Umbilical cord (tissue), 2 donors: ENCODE results near the gene DCTD. TPM values are rescaled to one million over a fixed set of nuclear protein-coding genes. Genes with fewer than 3 reads are reported as not detected.

Source experiments
- DNase-seq: peaks from one replicate; pipeline ENCODE4 v3.0.0-alpha.2; 2015; ENCODE audit warnings: low spot score
- total RNA-seq: library from RNA; depleted of rRNA; stranded (reverse); fragments of >200 nt; gene quantifications from one replicate; pipeline ENCODE4 v1.2.3, GENCODE V29; 2014; ENCODE audit warnings: low replicate concordance; ENCODE audit not compliant: insufficient read depth

The DCTD gene
- total RNA-seq, 1 donor from 2014 or later = 37.3 TPM

DNA sequence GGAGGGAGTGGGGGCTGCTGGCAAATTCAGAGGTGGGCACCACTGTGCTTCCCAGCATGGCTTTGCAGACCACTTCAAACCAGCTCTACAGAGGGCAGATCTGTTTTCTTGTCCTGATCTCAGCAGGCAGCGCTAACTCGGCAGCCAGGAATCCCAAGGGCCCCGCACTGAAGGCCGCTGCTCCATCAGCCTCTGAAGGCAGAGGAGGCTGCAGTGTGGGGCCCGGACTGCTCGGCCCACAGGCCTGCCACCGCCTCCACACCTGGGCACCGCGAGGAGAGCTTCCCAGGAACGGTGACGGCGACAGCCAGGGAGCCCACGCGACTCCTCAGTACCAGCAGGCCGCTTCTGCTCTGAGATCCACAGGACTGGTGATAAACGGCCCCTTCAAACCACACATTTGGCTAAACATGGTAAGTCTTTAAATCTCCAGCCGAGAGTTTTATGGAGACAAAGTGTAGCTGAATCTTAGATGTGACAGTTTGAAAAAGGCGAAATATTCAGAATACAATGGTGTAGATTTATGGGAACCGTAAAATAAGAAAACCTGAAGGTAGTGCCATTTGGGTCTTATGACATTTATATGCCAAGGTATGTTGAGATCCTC lies 23.6 kb downstream of the DCTD start:
- DNase-seq = no peak

DNA sequence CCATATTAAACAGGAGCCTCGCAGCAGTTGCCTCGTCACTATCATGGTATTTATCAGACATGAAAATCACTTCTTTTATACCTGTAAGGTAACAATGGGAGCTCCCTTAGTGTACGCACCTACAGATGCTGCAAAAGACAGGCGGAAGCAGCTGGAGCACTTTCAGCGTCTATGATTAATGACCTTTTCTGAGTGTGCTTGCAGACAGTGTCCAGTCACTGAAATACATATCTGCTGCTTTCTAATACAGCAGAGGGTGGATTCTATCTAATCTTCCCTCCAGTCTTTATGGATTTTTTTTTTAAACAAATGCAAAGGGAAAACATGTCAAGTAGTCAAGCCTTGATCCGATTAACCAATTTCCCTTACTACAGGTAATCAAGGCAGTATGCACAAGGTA lies 24.1 kb downstream of the DCTD start:
- no peak for DNase-seq

DNA sequence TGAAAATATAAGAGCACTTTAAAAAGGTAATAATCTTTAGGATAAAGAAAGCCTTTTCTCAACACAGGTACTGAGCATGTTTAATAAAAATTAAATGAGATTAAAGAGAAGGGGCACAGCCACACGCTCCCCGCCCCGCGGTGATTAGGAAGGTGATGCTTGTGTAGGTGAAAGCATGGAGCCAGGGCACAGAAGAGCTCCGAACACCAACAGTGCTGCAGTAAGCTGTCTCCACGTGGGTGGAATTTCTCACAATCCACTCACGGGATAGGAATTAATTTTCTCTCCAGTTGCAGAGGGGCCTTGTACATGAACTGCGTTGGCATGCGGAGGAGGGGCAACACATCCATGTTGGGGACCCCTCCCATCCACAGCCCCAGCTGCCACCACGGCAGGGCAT lies 27.0 kb downstream of the DCTD start:
- no peak for DNase-seq

DNA sequence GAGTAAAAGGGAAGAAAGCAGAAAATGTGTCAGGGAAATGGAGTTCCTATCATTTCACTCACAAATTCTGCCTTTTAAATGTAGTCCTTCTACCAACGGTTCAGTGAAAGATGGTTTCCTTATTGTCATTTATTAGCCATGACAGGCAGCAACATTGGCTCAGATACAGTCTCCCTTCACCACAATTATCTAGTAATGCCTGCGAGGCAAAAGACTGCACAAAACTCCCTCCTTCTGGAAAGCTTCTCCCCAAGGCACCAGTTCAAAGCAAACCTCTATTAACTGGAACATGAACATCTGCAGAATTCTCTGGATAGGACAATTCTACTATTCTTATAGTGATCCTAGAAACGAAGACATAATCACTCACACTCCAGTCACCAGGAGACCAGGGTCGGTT lies 28.3 kb downstream of the DCTD start:
- DNase-seq = no peak

DNA sequence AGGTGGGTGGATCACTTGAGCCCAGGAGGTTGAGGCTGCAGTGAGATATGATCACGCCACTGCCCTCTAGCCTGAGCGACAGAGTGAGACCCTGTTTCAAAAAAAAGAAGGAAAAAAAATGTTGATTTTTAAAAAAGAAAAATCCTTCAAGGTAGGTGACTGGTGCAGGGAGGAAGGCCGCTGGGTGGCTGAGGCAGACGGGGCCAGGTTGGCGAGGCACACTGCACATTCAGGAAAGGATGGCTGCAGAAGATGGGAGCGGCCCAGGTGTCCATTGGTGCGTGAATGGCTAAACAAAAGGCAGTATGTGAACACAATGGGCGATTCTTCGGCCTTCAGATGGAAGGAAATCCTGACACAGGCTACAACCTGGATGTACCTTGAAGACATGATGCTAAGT lies 30.4 kb downstream of the DCTD start:
- DNase-seq = no peak

DNA sequence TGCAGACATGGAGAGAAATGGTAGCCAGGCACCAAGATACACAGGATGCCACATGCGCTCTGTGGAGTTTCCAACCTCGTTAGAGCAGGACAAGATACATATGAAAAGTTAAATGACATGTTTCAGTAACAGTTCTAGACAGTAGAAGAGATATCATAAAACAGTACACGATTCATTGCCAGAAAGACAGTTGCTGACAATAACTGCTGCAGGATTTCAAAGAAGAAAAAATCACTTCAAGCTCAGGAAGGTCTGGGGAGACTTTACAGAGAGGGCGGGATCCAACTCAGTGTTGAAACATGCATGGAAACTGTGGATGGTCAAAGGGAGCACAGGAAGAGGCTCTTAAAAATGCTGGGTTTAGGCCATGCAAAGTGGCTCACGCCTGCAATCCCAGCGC lies 31.0 kb downstream of the DCTD start:
- peak; percentile 64 for DNase-seq

DNA sequence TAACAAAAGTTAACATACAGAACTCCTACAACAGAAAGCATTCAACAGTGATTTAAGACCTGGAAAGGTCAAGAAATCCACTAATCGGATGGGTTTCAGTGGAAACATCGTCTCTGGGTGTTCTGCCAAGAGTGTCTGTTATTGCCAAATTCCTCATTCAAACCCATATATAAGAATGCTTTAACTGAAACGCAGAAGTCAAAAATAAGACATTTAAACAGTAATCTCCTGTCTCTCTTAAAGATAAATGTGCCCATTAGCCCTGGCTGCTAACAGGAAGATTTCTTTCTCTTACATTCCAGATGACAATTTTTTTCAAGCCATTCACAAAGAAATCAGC lies 31.5 kb downstream of the DCTD start:
- DNase-seq = peak; percentile 78

DNA sequence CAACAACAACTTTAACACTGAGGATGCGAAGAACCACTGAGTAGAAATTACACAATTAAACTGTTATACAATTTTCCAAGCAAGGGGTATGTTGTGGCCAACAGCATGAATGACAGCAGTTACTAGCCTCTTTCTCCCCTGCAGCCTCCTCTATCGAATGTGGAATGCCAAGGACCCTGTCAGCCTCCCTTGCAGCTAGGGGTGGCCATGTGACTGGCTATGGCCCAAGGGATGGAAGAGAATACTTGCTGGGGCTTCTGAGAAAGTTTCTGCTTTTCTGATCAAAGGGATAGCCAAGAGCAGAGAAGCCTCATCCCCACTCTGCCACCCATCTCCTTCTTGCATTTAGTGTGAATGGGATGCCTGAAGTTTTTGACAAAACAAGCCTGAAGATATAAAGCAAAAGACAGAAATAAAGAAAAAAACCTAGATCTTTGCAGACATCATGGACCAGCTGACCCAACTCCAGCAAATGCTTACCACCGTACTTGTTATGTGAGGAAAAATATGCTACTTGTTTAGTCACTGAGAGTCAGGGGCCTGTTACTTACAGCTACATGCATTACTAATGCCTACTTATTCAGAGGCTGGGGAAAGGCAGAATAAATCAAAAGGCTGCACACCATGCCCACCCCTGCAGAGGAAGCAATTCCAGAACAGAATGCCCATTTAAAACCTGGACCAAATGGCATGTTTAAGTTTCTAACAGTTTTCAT lies 32.0 kb downstream of the DCTD start:
- DNase-seq = no peak

DNA sequence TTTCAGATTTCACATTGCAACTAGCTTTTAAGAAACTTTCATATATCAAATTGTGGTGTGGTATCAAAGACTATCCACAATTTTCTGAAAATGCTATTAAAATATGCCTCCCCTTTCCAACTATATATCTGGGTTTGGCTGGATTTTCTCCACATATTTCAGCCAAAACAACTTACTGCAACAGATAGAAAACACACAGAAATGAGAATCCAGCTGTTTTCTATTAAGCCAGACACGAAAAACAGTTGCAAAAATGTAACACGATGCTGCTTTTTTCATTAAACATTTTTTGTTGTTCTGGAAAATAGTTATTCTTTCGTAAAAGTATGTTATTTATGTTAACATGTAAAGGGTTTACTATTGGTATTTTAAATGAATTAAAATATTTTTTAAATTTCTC lies 33.1 kb downstream of the DCTD start:
- DNase-seq = no peak

DNA sequence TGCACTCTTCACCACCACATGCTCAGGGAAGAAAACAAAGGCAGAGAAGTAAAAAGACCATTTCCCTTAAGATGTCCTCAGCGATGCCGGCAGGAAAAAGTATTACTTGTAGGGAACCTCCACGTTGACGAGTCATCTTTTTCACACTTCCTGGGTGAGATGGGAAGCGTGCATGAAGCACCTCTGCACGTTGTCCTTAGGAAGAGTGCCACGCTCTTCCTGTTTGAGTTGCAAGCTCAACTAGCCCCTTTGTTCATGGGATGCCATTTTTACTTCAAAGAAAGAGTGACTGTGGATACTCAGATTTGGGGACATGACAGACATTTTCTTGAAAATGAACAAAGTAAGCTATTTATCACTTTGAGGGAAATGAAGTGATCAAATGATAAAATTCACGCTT lies 33.8 kb downstream of the DCTD start:
- no peak for DNase-seq

DNA sequence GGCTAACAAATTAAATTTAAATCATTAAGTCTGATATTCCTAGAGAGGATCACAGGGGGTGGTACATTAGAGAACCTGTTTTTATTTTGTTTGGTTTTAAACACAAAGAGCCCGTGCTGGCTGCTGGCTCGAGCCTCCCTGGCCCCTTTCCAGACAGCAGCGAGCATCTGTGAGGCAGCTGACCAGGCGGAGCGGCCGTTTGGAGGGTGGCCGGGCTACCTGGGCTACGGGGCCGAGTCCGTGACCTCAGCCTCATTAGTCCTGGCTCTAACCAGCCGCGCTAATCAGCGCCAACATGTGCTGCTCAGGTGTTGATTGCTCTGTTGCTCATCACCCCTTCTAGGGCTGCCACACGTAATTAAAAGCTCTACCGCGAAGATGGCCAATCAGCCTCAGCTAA lies 35.3 kb downstream of the DCTD start:
- no peak for DNase-seq

DNA sequence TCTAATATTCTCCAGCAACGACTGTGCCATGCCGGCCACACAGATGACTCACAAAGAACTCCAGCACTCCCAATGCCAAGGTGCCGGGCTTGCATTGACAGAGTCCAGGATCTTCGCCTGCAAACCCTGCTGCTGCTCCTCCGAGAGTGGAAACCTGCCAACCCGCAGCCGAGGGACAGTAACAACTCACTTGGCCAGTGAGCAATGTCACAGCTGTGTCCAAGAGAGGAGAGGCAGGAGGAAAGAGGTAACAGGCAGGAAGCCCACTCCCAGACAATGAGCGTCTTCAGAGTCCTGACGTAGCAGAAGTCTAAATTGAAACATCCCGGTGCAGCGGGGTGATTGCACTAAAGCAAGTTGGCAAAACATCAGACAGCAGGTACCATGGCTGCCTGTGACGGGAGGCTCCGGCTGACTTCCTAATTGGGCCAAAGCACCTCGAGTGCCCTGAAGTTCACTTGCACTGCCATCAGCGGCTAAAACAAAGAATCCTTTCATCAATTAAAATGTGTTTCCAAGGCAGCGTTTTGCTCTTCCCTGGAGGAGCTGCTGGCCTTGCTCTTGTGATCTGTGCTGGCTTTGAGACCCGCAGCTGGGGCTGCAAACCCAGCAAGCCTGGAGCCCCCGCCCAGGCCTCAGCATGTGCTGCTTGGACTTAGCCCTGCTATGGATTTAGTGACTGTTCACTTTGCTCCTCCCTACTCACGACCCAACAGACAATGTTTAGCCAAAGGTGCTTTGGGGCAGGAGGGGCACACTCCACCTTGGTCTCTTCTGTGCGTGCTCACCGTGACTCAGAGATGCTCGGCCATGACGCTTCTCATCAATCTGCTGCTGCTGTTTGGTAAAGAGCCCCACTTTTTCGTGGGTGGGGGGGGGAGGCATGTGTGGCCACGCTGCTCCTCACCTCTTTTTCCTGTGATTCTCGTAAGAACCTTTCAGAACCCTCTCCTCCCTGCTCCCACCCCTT lies 36.5 kb downstream of the DCTD start:
- DNase-seq = peak; percentile 24

DNA sequence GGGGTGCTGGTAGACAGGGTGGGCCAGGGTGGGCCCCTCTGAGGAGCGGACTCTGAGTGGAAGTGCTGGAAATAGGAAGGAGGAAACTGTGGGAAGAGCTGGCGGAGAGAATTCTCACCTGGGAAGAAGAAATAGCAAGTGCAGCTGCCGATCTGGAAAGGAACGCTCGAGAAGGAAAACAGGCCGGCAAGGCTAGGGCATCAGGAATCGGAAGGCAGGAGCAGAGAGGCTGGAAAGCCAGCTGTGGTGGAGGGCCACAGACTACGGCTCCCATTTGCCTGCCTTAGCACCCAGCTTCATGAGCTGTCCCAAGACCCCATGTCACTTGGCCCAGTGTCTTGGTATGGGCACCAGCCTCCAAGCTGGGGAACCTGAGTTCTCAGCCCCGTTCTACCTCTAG lies 37.3 kb downstream of the DCTD start:
- no peak for DNase-seq

DNA sequence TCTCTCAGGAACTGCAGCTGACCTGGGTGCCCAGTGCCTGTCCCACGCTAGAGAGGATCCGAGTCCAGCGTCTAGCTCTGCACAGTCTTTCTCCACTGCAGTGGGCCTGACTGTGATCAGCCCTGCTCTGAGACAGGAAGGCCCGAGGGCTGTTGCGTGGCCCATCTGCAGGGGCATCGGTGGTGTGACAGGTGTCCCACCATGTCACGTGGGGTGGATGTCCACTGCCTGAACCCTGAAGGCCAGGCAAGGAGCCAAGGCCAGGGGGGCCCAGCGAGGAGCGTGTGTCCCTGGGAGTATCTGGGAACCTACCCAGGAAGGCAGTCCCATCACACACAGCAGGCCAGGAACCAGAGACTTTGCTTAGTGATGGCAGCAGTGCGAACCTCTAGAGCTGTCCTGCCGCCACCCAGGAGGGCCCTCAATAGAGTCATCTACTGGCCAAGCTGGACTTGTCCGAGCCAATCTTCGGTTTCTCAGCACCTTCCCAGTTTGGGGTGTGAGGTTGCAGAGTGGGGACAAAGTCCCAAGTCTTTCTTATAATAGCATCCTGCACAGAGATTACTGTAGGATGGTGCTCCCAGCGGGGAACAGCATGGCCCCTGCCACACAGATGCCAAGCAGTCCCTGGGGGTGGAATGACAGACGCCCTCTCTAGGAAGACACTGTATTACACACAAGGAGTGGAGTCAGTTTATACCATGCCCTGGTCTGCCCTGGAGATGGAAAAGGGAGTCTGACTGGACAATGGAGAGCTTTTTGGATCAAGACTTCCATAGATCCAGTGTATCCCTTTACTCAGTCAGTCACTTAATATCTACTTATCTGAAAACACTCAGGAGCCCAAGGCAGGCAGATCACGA lies 38.3 kb downstream of the DCTD start:
- no peak for DNase-seq

DNA sequence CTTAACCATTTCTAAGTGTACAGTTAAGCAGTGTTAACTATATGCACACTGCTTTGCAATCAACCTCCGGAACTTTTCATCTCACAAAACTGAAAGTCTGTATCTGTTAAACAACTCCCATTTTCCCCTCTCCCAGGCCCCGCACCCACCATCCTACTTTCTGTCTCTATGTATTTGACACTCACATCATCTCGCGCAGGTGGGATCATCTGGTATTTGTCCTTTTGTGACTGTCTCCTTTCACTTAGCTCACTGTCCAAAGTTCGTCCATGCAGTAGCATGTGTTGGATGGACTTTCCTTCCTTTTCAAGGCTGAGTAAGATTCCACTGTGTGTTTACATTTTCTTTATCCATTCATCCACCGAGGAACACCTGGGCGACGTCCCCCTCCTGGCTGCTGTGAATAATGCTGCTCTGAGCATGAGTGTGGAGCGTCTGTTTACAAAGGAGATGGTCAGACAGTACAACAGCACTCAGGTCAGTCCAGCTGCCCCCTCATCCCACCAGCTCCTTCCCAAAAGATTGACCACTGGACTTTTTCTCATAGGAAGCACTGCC lies 39.8 kb downstream of the DCTD start:
- no peak for DNase-seq

DNA sequence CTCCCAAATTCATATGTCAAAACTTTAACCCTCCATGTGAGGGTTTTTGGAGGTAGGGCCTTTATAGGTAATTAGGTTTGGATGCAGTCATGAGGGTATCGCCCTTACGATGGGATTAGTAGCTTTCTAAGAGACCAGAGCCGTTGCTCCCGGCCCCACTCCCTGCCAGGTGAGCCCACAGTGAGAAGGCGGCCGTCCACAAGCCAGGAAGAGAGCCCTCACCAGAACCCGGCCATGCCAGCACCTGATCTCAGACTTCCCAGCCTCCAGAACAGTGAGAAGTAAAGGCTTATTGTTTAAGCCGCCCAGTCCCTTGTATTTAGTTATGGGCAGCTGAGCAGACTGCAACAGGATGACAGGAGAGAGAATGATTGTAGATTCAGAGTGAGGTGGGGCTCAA lies 40.8 kb downstream of the DCTD start:
- no peak for DNase-seq

DNA sequence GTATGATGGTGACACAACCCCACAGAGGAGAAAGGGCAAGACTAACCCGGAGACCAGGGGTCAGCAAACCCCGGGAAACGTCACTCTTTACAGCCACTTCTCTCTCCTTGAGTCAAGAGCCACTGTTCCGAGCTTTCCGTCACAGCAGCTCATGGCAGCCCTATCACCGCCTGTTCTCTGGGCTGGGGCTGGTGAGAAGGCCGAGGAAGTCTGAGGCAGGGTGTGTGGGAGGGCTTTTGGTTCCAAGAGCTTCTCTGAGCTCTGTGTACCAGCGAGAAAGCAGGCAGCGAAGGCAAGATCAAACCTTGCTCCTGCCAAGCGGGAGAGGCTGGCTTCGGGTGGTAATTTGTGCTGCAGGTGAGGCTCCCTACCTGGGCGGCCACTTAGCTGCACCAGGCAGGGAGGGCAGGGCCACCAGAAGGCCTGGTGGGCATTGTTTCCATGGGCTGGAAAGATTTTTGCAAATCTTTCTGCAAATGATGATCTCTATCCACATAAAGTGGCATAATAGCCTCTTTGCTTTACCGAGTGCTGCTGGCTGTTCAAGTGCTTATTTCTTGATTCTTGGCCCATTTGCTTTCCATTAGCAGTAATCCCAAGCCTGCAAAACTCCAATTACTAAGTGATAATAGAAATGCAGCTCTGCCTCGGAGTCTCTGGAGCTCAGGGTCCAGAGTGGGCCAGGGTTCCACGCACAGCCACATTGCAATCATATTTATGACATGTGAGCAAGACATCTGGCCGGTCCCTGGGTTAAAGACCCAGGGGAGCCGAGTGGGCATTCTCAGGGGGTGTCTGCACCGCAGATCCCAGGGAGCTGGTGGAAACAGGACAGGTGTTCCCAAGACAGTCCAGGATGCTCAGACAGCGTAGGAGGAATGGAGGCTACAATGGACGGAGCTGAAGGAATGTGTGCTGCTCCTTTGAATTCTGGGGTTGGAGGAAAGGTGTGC lies 41.5 kb downstream of the DCTD start:
- DNase-seq = no peak

DNA sequence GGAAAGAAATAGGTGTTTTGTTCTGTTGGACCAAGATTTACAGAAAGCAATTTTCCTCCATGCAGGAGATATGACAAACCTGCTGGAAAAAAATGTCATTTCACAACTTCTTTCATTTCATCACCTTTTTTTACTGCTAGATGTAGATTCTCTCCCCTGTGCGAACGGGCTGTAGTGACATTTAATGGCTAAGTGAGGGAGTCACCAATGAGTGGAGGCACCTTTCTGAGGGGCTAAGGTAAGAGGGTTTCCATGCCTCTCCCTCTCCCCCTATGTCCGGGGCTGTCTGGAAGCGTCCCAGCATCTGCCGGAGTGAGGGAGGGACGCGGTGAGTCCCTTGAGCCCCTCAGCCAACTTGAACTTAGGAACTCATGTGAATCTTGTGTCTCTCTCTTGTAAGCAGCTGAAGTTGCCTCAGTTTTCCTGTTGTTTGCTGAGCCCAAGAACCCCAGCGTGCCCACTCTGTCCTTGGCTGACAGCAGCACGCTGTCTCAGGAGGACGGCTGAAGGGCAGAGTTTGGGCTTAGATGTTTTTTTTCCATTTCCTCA lies 42.3 kb downstream of the DCTD start:
- DNase-seq = no peak

DNA sequence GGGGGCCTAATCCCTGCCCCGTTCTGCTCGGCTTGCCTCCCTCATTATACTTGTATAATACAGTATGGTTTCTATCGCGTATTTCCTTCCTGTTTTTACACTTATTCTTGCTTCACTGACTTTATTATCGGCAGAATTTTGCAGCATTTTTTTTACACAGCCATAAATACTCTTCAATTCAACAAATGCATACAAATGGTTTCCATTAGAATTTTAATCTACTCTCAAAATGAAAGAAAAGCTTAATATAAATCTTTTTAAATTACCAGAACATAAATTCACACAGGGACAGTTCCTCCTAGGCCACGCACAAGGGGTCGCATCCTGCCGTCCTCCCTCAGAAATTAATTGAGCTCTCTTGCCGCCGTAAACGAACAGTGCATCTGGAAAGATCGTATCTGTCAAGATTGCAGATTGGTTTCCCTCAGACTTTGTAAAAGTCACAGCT lies 42.9 kb downstream of the DCTD start:
- DNase-seq = no peak

DNA sequence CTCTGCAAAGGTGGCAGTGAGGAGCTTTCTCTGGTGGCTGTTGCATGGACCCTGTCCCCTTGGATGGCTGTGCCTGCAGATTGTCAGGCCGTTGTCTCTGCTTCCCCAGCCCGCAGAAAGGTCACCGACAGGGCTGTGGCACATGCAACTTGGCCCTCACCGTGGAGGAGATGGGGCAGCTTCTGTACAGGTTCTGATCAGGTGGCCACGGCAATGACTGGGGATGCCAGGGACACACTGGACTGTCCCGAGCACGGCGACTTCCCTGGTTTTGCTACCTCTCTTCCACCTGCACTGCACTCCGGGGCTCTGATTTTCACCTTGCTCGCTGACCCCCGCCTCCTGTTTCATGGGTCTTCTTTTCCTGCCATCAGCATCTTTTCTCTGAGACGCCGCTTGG lies 43.5 kb downstream of the DCTD start:
- no peak for DNase-seq
